Fibroblast of mammary gland (primary cell): ENCODE results near the gene PCNT.
"Not testable (repeated sequence)": the region's sequence is repeated elsewhere in the genome, so short reads cannot be mapped to it uniquely, and the experiment has no call there.

Source experiments
- DNase-seq: peaks from one replicate; pipeline ENCODE4 v3.0.0-alpha.2; 2010; ENCODE audit warnings: low read depth
- H3K4me3 ChIP-seq: 2 replicates; pipeline ENCODE4 v1.5.1; 2011; ENCODE audit warnings: low read depth, mild to moderate bottlenecking, low read length, moderate library complexity; ENCODE audit not compliant: control insufficient read depth
- CTCF ChIP-seq: conservative IDR thresholded peaks from 2 replicates; pipeline ENCODE4 v1.5.1; 2011; ENCODE audit warnings: low read depth, low read length, inconsistent platforms; ENCODE audit not compliant: control insufficient read depth, insufficient read depth

The PCNT gene

GRCh38 chr21:46307625-46308024 is 16.3 kb upstream of the PCNT start:
- DNase-seq, result peak; percentile 69
- no peak for TF ChIP-seq CTCF
- no peak overlapping the region for H3K4me3 ChIP-seq

DNA sequence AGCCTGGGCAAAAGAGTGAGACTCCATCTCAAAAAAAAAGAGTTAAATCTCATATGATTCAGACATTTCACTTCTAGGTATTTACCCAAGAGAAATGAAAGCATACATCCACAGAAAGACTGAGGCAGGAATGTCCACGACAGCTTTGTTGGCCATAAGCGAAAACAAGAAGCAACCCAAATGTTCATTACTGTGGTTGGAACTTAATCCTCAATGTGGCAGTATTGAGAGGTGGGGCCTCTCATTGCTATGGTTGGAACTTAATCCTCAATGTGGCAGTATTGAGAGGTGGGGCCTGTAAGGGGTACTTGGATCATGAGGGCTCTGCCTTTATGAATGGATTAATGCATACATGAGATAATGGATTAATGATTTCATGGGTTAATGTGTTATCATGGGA is 15.5 kb upstream of the PCNT start:
- no peak for DNase-seq

DNA sequence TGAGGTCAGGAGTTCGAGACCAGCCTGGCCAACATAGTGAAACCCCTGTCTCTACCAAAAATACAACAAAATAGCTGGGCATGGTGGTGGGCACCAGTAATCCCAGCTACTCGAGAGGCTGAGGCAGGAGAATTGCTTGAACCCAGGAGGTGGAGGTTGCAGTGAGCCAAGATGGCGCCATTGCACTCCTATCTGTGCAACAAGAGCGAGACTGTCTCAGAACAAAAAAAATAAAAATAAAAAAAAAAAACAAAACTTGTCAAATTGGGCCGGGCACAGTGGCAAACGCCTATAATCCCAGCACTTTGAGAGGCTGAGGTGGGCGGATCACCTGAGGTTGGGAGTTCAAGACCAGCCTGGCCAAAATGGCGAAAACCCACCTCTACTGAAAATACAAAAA is 13.7 kb upstream of the PCNT start:
- DNase-seq, H3K4me3 ChIP-seq: not testable (repeated sequence)

More for the DNA sequence above, 15.5 kb upstream of the PCNT start:
- no peak for TF ChIP-seq CTCF
- no peak overlapping the region for H3K4me3 ChIP-seq

DNA sequence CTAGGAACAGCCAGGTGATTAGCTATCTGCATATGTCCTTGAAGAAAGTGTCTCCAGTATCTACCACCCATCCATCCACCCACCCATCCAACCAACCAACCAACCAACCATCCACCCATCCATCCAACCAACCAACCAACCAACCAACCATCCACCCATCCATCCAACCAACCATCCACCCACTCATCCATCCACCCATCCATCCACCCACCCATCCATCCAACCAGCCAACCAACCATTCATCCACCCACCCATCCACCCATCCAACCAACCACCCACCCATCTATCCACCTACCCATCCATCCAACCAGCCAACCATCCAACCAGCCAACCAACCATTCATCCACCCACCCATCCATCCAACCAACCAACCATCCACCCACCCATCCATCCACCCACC is 12.4 kb upstream of the PCNT start:
- no peak for TF ChIP-seq CTCF
- no peak overlapping the region for H3K4me3 ChIP-seq
- no peak for DNase-seq

- no peak for TF ChIP-seq CTCF
- DNase-seq, result no peak
- H3K4me3 ChIP-seq, result no peak overlapping the region
Observed at GRCh38 chr21:46312949-46313348, 11.0 kb upstream of the PCNT start.

DNA sequence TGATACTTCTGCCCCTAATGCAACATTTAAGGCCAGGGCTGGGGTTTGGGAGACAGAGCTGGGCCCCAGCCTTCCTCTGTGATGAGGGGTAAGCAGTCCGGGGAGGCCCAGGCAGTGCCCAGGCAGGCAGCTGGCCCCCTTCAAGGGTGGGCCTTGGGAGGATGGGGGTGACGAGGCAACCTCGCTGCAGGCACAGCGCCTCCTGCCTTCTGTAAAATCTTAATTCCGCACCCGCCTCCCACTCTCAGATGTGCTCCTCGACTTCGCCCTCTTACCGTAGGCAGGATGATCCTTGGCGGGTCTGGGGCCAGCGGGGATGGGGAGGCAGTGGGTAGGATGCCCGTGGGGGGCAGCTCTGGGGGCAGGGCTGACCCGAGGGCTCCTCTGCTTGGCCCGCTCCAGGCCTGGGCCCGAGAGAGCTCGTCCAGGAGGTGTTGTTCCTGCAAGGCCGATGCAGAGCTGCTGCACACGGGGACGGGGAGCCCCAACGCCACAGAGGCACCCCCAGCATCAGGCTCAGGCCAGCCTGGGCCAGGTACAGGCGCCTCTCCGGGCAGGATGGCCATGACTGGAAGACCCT is 9.4 kb upstream of the PCNT start:
- no peak for DNase-seq
- no peak for TF ChIP-seq CTCF
- H3K4me3 ChIP-seq, result no peak overlapping the region

- no peak for TF ChIP-seq CTCF
- H3K4me3 ChIP-seq, result no peak overlapping the region
- no peak for DNase-seq
Observed at GRCh38 chr21:46316708-46317324, 7.1 kb upstream of the PCNT start.
